SK-N-SH treated with all-trans-retinoic acid at 6 μM for 48 hours (cell line): Measurements from ENCODE around the gene SOX6.

Experiments used
- ISL1 ChIP-seq: fragments of 250-450 bp; sonication (Bioruptor Pico); IDR thresholded peaks from 2 replicates; pipeline ENCODE4 v2.1.2; 2022; ENCODE audit warnings: mild to moderate bottlenecking, moderate library complexity
- OSR1 ChIP-seq: fragments of 250-450 bp; sonication (Bioruptor Pico); IDR thresholded peaks from 2 replicates; pipeline ENCODE4 v1.8.0; 2022; ENCODE audit warnings: moderate library complexity, mild to moderate bottlenecking, inconsistent platforms
- RARB ChIP-seq: fragments of 250-450 bp; sonication (Bioruptor Pico); IDR thresholded peaks from 2 replicates; pipeline ENCODE4 v1.8.0; 2021; ENCODE audit warnings: mild to moderate bottlenecking, moderate library complexity

GRCh38 chr11:16336204-16336603 is 20.1 kb downstream of the SOX6 start:
- TF ChIP-seq RARB (CRISPR knock-in tag) = no peak
- TF ChIP-seq ISL1 (CRISPR knock-in tag) = no peak
- TF ChIP-seq OSR1 (CRISPR knock-in tag) = no peak
